PC-9 (cell line): ENCODE measurements around the gene LEUTX. TPM values are rescaled to one million over a fixed set of nuclear protein-coding genes. Genes with fewer than 3 reads are reported as not detected.

Experiments
- BruUV-seq: library from RNA; stranded (reverse); fragments of 400-500 nt; replicated peaks from 2 replicates; lab custom pipeline; 2021; lab: Mats Ljungman, UMichigan
- CTCF ChIA-PET: fragments of 300-600 bp; sonication (Branson Sonifier 250); formaldehyde crosslinking; loops from one replicate; lab custom pipeline; 2022; ENCODE audit warnings: antibody characterized with exemption; lab: Charles Lee
- POLR2A ChIA-PET: fragments of 300-600 bp; sonication (Branson Sonifier 250); formaldehyde crosslinking; loops from one replicate; lab custom pipeline; 2022; ENCODE audit warnings: antibody characterized with exemption; ENCODE audit not compliant: unreplicated experiment; lab: Charles Lee
- DNase-seq, 2 experiments: peaks; one replicate each; pipeline versions ENCODE4 v3.0.0 to v3.0.0-alpha.2; 2015 to 2022; ENCODE audit warnings: mixed read lengths in 1 of 2
- H2AFZ ChIP-seq: fragments of 200-600 bp; sonication (generic); 2 replicates; pipeline ENCODE4 v1.8.1; 2017; ENCODE audit warnings: antibody characterized with exemption
- H3F3A ChIP-seq: fragments of 200-600 bp; sonication (generic); 2 replicates; pipeline ENCODE4 v1.8.1; 2017; ENCODE audit warnings: antibody characterized with exemption, mild to moderate bottlenecking, low read depth; ENCODE audit not compliant: insufficient read depth
- H3K27ac ChIP-seq: fragments of 200-600 bp; sonication (generic); 2 replicates; pipeline ENCODE4 v1.6.1; 2016; ENCODE audit warnings: mixed run types
- H3K27me3 ChIP-seq: fragments of 200-600 bp; sonication (generic); 2 replicates; pipeline ENCODE4 v1.6.1; 2016; ENCODE audit warnings: low read depth, mixed run types; ENCODE audit not compliant: insufficient read depth
- H3K36me3 ChIP-seq: fragments of 200-600 bp; sonication (generic); 2 replicates; pipeline ENCODE4 v1.6.1; 2016; ENCODE audit warnings: low read depth, mixed run types
- H3K4me1 ChIP-seq: fragments of 200-600 bp; sonication (generic); replicated peaks from 2 replicates; pipeline ENCODE4 v1.6.1; 2016; ENCODE audit warnings: mixed run types; ENCODE audit not compliant: insufficient read depth
- H3K4me2 ChIP-seq: fragments of 200-600 bp; sonication (generic); 2 replicates; pipeline ENCODE4 v1.6.1; 2017; ENCODE audit warnings: mixed run types
- H3K4me3 ChIP-seq: fragments of 200-600 bp; sonication (generic); 2 replicates; pipeline ENCODE4 v1.6.1; 2016; ENCODE audit warnings: mixed run types
- H3K79me2 ChIP-seq: fragments of 200-600 bp; sonication (generic); 2 replicates; pipeline ENCODE4 v1.6.1; 2017; ENCODE audit warnings: low read depth, mixed run types
- H3K9me2 ChIP-seq: fragments of 200-600 bp; sonication (generic); 2 replicates; pipeline ENCODE4 v1.8.1; 2017; ENCODE audit warnings: mild to moderate bottlenecking; ENCODE audit not compliant: insufficient read depth
- H3K9me3 ChIP-seq: fragments of 200-600 bp; sonication (generic); 2 replicates; pipeline ENCODE4 v1.8.1; 2016; ENCODE audit warnings: low read depth; ENCODE audit not compliant: insufficient read depth
- H4K20me1 ChIP-seq: fragments of 200-600 bp; sonication (generic); 2 replicates; pipeline ENCODE4 v1.8.1; 2017; ENCODE audit not compliant: insufficient read depth
- CTCF ChIP-seq: fragments of 200-600 bp; sonication (generic); conservative IDR thresholded peaks from 2 replicates; pipeline ENCODE4 v1.6.1; 2017; ENCODE audit warnings: mixed run types, antibody characterized with exemption, mild to moderate bottlenecking, moderate library complexity
- EZH2 ChIP-seq: fragments of 200-600 bp; sonication (generic); IDR thresholded peaks from 2 replicates; pipeline ENCODE4 v1.8.0; 2017; ENCODE audit warnings: antibody characterized with exemption, low read depth
- intact Hi-C: fragments of 100-400 bp; cut with micrococcal nuclease; formaldehyde crosslinking; loops from one replicate; pipeline ENCODE4 v1.10.0; 2022; ENCODE audit not compliant: unreplicated experiment
- total RNA-seq: library from RNA; stranded (reverse); gene quantifications from 2 replicates; pipeline ENCODE4 v1.2.3, GENCODE V29; 2021

Gene LEUTX
- total RNA-seq, 1 experiment from 2014 or later = not detected

GRCh38 chr19:39749981-39750380 lies 28.7 kb upstream of the LEUTX start:
- Histone ChIP-seq H3K36me3 (no peaks in the 10 kb centered on the region), H3K27me3 (peaks cover 51% of the 10 kb centered on the region), H3K79me2 (no peaks in the 10 kb centered on the region), H3K4me1 (no peaks in the 10 kb centered on the region), H4K20me1 (no peaks in the 10 kb centered on the region), H3F3A (no peaks in the 10 kb centered on the region), H3K4me3 (no peak overlapping the region), H3K9me3 (no peaks in the 10 kb centered on the region), H2AFZ (no peak overlapping the region), H3K27ac (no peak overlapping the region), H3K9me2 (no peaks in the 10 kb centered on the region), H3K4me2 (no peak overlapping the region)
- no peak for TF ChIP-seq EZH2
- TF ChIP-seq CTCF = no peak
- BruUV-seq = no TSS peak
- no peak for DNase-seq
- intact Hi-C loops = no loop called here
- ChIA-PET CTCF (no interaction called here), POLR2A (no interaction called here)

- H3K9me2 ChIP-seq = no peaks in the 10 kb centered on the region
- peaks cover 72% of the 10 kb centered on the region for H3K27me3 ChIP-seq
- no peak for TF ChIP-seq CTCF
- no peak for TF ChIP-seq EZH2
- DNase-seq = no peak
- no peaks in the 10 kb centered on the region for H4K20me1 ChIP-seq
- no peak overlapping the region for H3K4me3 ChIP-seq
- intact Hi-C loops = no loop called here
- POLR2A ChIA-PET = no interaction called here
- no peaks in the 10 kb centered on the region for H3F3A ChIP-seq
- H3K4me1 ChIP-seq = no peaks in the 10 kb centered on the region
- CTCF ChIA-PET = no interaction called here
- no peak overlapping the region for H2AFZ ChIP-seq
- H3K79me2 ChIP-seq = no peaks in the 10 kb centered on the region
- no peak overlapping the region for H3K27ac ChIP-seq
- no peak overlapping the region for H3K4me2 ChIP-seq
- no peaks in the 10 kb centered on the region for H3K36me3 ChIP-seq
- BruUV-seq = no TSS peak
- no peaks in the 10 kb centered on the region for H3K9me3 ChIP-seq
Observed at GRCh38 chr19:39752390-39752789, 26.3 kb upstream of the LEUTX start.

- no peaks in the 10 kb centered on the region for H3K9me3 ChIP-seq
- peaks cover 72% of the 10 kb centered on the region for H3K27me3 ChIP-seq
- no peak overlapping the region for H3K4me3 ChIP-seq
- TF ChIP-seq EZH2 (no peak), CTCF (no peak)
- ChIA-PET POLR2A (no interaction called here), CTCF (no interaction called here)
- H3K36me3 ChIP-seq = no peaks in the 10 kb centered on the region
- no peak overlapping the region for H3K4me2 ChIP-seq
- no peaks in the 10 kb centered on the region for H3K4me1 ChIP-seq
- no peaks in the 10 kb centered on the region for H3K9me2 ChIP-seq
- intact Hi-C loops = no loop called here
- DNase-seq = no peak
- H3K27ac ChIP-seq = no peak overlapping the region
- no TSS peak for BruUV-seq
- H3K79me2 ChIP-seq = no peaks in the 10 kb centered on the region
- H2AFZ ChIP-seq = no peak overlapping the region
- H3F3A ChIP-seq = no peaks in the 10 kb centered on the region
- no peaks in the 10 kb centered on the region for H4K20me1 ChIP-seq
Observed at GRCh38 chr19:39752795-39753194, 25.9 kb upstream of the LEUTX start.
